ENCODE data around the gene NAV1. TPM values are rescaled to one million over a fixed set of nuclear protein-coding genes. Genes with fewer than 3 reads are reported as not detected.

The NAV1 gene
- total RNA-seq, 4 donors from 2014 or later, result 26.0 to 84.1 (median 67.6) TPM

DNA sequence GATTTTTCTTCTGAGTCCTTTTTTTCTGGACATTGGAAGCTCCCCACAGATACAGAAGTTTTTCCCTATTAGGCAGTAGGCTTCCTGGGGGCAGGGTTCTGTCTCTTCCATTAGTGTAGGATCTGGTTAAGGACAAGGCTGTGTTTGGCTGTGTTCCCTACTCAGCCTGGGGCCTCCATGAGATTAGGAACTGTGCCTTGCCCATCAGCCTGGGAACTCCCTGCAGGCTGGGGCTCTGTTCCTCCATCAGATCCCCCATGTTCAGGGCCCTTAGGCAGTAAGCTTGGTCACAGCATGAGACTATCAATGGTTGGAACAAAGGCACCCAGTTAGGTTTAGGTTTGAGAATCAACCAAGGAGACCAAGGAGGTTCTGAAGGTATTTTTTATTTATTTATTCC is 22.7 kb downstream of the NAV1 start:
- TF ChIP-seq, protein P1, sequence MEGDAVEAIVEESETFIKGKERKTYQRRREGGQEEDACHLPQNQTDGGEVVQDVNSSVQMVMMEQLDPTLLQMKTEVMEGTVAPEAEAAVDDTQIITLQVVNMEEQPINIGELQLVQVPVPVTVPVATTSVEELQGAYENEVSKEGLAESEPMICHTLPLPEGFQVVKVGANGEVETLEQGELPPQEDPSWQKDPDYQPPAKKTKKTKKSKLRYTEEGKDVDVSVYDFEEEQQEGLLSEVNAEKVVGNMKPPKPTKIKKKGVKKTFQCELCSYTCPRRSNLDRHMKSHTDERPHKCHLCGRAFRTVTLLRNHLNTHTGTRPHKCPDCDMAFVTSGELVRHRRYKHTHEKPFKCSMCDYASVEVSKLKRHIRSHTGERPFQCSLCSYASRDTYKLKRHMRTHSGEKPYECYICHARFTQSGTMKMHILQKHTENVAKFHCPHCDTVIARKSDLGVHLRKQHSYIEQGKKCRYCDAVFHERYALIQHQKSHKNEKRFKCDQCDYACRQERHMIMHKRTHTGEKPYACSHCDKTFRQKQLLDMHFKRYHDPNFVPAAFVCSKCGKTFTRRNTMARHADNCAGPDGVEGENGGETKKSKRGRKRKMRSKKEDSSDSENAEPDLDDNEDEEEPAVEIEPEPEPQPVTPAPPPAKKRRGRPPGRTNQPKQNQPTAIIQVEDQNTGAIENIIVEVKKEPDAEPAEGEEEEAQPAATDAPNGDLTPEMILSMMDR (IDR thresholded peaks at IDR 0.05), result no peak
- DNase-seq (ENCODE audit: low spot score) (no peak), ATAC-seq (ENCODE audit: low FRiP score) (no peak)

GRCh38 chr1:201562257-201562656 is 23.3 kb downstream of the NAV1 start:
- no peak for DNase-seq (ENCODE audit: low spot score)
- peak; percentile 23 for ATAC-seq (ENCODE audit: low FRiP score)
- TF ChIP-seq, protein P1 (IDR thresholded peaks at IDR 0.05), result no peak

- peak; percentile 52 for ATAC-seq (ENCODE audit: low FRiP score)
- DNase-seq (ENCODE audit: low spot score), result no peak
- TF ChIP-seq, protein P1 (IDR thresholded peaks at IDR 0.05), result no peak
These were observed 23.9 kb downstream of the NAV1 start for GRCh38 chr1:201562659-201563405.

DNA sequence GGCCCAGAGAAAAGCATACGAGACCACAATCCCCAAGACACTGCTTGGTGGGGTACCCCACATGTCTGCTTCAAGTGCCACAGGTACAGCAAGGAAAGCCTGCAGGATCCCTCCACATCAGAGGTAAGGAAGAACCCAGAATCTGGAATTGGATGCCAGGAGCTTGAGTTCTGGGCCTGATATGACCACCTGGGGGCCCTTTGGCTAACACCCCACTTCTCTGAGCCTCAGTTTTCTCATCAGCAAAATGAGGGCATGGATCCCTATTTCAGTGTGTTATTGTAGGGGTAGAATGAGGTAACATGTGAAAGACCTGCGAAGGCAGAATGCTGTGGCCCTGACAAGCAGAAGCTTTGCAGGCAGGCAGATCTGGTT is 24.5 kb downstream of the NAV1 start:
- TF ChIP-seq, protein P1 (IDR thresholded peaks at IDR 0.05), result no peak

GRCh38 chr1:201563941-201564340 is 25.0 kb downstream of the NAV1 start:
- TF ChIP-seq, protein P1 (IDR thresholded peaks at IDR 0.05), result no peak
- ATAC-seq (ENCODE audit: low FRiP score), result no peak
- DNase-seq (ENCODE audit: low spot score), result no peak

More for the DNA sequence above, 24.5 kb downstream of the NAV1 start:
- DNase-seq (ENCODE audit: low spot score) (no peak), ATAC-seq (ENCODE audit: low FRiP score) (no peak)

GRCh38 chr1:201565024-201565730 is 26.2 kb downstream of the NAV1 start:
- ATAC-seq (ENCODE audit: low FRiP score) (no peak), DNase-seq (ENCODE audit: low spot score) (no peak)

More at GRCh38 chr1:201565024-201565730, 26.2 kb downstream of the NAV1 start:
- TF ChIP-seq, protein P1 (IDR thresholded peaks at IDR 0.05), result no peak

Measured in omental fat pad (tissue), 4 donors.